Right kidney (tissue), 9 donors: ENCODE data around the gene DNAJB12.
A peak's percentile ranks its signal among the peaks of the same experiment; 100 is the strongest.
"Not testable (repeated sequence)": the region's sequence is repeated elsewhere in the genome, so short reads cannot be mapped to it uniquely, and the experiment has no call there.

Experiments used
- DNase-seq: peaks from one replicate; pipeline ENCODE4 v3.0.0-alpha.2; 2016
- long read RNA-seq, 8 donors: transcript quantifications; one replicate each; lab custom pipeline, GENCODE V29; 2026

DNAJB12 gene
- long read RNA-seq, donor 1, full-length matches to known transcripts = 13 of 19 reads
- long read RNA-seq, donor 1, partial matches to known transcripts = 6 of 19 reads
- long read RNA-seq, donor 1, other reads (novel, unspliced or antisense) = 0 of 19 reads
- long read RNA-seq, donor 2, full-length matches to known transcripts = 9 of 9 reads
- long read RNA-seq, donor 2, partial matches to known transcripts = 0 of 9 reads
- long read RNA-seq, donor 2, other reads (novel, unspliced or antisense) = 0 of 9 reads
- long read RNA-seq, donor 3, full-length matches to known transcripts = 4 of 10 reads
- long read RNA-seq, donor 3, partial matches to known transcripts = 6 of 10 reads
- long read RNA-seq, donor 3, other reads (novel, unspliced or antisense) = 0 of 10 reads
- long read RNA-seq, donor 4, full-length matches to known transcripts = 11 of 16 reads
- long read RNA-seq, donor 4, partial matches to known transcripts = 5 of 16 reads
- long read RNA-seq, donor 4, other reads (novel, unspliced or antisense) = 0 of 16 reads
- long read RNA-seq, donor 5, full-length matches to known transcripts = 11 of 11 reads
- long read RNA-seq, donor 5, partial matches to known transcripts = 0 of 11 reads
- long read RNA-seq, donor 5, other reads (novel, unspliced or antisense) = 0 of 11 reads
- long read RNA-seq, donor 6, full-length matches to known transcripts = 10 of 16 reads
- long read RNA-seq, donor 6, partial matches to known transcripts = 6 of 16 reads
- long read RNA-seq, donor 6, other reads (novel, unspliced or antisense) = 0 of 16 reads
- long read RNA-seq, donor 7, full-length matches to known transcripts = 7 of 30 reads
- long read RNA-seq, donor 7, partial matches to known transcripts = 15 of 30 reads
- long read RNA-seq, donor 7, other reads (novel, unspliced or antisense) = 8 of 30 reads
- long read RNA-seq, donor 8, full-length matches to known transcripts = 12 of 12 reads
- long read RNA-seq, donor 8, partial matches to known transcripts = 0 of 12 reads
- long read RNA-seq, donor 8, other reads (novel, unspliced or antisense) = 0 of 12 reads

DNA sequence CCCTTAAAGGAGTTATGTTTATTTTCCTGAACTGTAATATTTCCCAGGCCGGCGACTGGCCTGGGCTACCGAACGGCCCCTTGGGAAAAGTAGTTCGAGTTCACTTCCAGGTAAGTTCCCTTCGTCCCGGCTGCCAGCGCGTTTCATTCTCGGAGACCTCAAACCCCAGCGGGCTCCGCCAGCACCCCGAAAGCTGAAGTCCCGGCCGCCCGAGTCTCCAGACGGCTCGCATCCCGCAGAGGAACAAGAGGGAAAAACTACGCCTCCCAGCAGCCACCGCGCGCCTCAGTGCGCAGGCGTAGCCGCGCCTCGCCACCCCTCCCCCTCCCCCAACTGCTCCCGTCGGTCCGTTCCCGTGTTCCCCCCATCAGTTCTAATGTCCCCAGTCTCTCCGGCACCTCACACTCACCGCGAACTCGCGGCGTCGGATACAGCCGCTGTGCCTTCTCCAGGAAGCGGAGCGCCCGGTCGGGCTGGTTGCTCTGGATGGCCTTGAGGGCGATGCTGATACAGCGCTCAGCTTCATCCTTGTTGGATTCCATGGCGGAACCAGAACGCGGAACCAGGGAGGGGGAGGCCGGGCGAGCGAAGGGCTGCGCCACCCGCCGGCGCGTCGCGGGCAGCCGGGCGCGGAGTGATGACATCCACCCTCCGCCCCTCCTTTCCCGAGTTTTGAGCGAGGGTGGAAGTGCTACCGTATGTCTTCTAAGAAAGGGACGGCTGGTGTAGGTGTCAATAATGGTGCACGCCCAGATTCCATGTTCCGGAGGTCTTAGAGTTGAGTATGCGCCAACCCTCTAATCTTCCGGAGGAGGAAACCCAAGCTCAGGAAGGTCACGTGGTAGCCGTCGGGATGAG is at the start of gene DNAJB12:
Gene DNAJB12 (minus strand): TSS at position 564 of the 858 bp plus-strand sequence. CDS start 22 bp downstream, at position 542.
- peak; percentile 99 for DNase-seq

DNA sequence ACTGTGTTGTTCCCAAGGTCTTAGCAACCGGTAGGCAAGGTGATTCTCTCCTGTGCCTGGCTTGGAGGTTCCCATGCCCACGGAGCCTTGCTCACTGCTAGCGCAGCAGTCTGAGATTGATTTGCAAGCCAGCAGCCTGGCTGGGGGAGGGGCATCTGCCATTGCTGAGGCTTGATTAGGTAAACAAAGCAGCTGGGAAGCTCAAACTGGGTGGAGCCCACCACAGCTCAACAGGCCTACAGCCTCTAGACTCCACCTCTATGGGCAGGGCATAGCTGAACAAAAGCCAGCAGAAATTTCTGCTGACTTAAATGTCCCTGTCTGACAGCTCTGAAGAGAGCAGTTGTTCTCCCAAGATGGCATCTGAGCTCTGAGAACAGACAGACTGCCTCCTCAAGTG is 40.9 kb upstream of the DNAJB12 start:
- DNase-seq = not testable (repeated sequence)

DNA sequence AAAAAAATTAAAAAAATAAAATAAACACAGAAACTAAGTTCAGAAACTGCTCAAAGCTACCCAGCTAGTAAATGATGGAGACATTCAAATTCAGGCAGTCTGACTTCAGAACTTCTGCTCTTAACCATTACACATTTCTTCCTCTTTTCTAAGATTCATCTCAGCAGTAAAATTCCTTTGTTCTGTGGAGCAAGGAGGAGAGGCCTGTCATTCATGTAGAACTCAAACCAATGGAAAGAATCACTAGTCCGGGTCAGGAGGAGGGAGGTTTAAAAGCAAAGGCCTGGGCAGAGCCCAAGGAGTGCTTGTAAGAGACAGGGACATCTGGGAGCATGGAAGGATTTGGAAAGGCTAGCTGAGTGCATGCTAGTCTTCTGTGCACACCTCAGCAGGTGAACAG is 37.9 kb upstream of the DNAJB12 start:
- DNase-seq = no peak

DNA sequence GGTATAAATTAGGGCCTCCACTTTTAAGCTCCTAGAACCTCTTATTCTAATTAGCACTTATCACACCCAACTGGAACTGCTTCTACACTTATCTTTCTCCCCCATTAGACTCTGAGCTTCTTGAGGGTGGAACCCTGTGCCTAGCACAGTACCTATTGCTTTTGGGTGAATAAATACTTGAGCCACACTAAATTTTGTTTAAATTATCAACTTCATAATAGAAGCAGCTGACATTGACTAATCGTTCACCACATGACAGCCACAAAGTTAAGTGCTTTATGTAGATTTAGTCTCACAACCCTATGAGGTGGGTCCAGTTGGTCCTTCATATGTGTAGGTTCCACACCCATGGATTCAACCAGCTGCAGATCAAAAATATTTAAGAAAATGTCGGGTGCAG is 36.0 kb upstream of the DNAJB12 start:
- no peak for DNase-seq

DNA sequence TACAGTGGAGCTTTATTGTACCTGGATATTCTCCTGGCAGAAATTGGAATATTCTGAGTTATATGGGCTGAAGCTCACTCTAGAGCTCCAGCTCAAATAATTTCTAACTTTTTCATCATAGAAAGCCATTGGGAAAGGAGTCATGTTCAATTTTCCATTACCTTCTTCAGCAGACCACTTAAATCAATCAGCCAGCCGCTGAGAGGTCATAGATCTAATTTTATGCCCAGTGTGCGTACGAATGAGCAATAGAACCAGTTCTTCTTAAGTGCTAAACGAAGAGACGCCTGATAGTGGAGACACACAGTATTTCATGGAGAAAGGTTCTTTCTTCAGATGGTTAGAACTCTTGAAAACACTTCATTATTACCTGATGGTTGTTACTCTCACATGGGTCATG is 35.0 kb upstream of the DNAJB12 start:
- DNase-seq = no peak

DNA sequence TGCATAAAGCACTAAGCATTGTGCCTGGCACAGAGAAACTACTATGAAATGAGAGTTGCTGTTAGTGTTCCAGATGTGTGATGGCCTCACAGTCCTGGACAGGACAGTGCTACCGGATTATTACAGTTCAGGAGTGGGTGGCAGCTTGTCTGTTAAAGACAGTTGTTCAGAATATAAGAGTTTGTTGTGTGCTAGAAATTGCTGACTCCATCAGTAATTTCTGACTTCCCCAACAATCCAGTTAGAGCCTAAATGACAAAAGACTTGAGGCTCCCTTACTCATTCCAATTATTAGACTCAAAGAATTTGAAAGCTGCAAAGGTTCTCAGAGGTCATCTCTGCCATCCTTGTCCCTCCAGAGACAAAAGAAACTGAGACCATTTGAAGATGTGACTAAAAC is 34.3 kb upstream of the DNAJB12 start:
- DNase-seq = no peak

DNA sequence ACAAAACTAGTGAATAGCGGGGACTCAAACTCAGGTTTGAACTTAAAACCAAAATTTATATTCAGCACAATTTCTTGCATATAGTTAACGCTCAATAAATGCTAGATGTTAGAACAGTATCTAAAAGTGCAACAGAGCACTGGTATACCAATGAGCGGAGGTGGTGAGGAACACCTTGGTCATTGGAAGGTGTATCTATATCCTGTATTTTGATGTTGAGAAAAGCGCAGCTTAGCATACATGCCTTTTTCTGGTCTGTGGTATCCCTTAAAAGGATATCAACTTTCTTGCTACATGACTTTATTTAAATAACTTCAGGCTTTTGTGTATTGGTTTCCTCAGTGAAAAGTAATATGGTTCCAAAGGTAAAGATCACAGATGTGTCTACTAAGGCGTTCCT is 33.3 kb upstream of the DNAJB12 start:
- DNase-seq = no peak

DNA sequence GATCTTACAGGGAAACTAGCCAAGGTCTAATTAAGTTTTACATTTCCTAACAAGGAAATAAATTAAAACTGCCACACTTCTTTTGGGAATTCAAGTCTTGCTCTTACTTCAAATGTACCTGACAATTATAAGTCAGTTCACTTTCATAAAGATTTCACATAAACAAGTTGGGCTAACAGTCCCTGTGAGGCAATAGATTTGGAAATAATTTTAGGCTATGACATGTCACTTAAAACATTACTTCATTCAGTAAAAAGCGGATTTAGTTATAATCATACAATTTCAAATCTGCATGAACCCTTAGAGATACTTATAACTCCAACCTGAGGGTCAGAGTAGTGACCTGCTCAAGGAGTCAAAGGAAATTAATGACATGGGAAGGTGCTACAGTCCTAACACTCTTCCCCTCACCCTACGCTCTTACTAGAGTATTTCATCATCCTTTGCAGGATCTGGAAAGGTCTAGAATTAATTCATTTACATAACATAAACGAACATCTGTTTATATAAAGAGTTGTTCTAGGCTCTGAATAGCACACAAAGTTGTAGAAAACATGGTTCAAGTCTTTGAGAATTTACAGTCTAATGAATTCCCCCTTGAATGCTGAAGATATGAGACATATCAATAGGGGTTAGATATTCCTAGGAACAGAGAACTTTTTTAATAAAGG is 32.3 kb upstream of the DNAJB12 start:
- DNase-seq = no peak

DNA sequence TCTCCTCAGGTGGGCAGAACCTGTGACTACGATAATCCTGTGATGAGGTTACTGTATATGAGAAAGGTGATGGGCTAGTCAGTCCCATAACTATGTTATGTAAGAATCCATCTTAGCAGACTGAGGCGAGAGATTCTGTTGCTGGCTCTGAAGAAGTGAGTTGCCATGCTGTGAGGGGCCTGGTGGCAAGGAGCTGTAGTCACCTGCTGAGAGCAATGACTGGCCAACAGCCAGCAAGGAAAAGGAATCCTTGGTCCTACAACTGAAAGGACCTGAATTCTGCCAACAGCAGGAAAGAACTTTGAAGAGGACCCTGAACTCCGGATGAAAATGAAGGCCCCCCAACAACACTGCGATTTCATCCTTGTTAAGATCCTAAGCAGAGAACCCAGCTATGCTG is 31.0 kb upstream of the DNAJB12 start:
- no peak for DNase-seq

DNA sequence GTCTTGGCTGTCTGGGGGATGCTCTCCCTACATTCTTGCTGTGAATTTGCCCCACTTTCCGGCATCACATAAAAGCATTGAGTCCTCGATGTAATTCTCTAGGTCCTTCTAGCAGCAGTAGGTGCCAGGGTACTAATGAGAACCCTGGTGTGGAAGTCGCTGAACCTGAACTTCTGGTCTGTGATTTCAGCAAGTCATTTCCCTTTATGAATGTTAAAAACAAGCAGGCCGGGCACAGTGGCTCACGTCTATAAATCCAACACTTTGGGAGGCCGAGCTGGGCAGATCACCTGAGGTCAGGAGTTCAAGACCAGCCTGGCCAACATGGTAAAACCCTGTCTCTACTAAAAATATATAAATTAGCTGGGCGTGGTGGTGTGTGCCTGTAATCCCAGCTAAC is 30.3 kb upstream of the DNAJB12 start:
- DNase-seq = not testable (repeated sequence)

DNA sequence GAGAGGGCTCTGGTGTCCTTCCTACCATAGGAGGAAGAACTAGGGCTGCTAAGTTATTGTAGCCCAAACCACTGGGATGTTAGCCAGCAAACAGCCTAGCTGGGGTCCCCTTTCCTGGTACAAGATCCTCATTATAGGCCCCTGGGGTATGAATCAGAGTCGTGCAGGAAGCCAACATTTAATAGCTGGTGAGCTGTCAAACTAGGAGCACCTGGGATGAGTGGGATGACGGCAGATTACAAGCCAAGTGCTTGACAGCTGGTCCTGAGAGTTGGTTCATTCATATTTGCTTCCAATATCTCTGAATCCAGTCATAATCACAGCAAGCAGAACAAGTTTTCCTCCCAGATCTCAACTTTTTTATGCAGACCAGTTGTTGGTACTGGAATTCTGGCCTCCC is 25.1 kb upstream of the DNAJB12 start:
- no peak for DNase-seq

DNA sequence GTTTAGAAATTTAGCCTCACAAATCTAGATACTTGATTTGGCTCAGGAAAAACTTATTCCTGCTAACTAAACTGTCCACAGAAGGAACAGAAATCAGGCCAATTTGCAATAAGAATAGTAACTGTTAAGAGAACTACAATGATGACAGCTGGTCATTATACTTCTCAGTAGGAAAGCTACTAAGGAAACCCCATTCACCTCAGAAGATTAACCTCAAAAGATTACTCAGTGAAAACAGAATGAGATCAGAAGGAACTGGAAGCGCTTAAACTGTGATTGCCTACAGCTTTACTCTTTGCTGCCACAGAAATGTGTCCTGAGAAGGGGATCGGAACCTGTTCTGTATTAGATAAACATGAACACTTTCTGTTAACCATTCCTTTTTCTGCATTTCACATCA is 24.3 kb upstream of the DNAJB12 start:
- no peak for DNase-seq

DNA sequence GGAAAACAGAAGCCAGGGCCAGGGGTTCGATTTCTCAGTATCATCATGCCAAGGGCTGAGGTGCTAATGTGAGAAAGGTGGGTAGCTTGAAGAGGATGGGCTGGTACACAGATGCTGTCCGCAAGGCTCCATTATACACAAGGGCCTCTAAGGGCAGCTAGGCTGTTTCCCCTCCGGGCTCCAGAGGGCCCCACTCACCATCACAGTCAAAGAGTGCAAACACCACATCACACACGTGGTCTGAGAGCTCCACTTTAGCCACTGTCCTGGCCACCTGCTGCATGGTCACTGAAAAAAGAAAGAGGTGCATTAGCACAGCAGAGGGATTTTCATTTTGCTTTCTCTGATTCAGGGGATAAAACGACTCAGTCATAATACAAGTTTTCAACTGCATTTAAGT is 20.9 kb upstream of the DNAJB12 start:
- DNase-seq = no peak

DNA sequence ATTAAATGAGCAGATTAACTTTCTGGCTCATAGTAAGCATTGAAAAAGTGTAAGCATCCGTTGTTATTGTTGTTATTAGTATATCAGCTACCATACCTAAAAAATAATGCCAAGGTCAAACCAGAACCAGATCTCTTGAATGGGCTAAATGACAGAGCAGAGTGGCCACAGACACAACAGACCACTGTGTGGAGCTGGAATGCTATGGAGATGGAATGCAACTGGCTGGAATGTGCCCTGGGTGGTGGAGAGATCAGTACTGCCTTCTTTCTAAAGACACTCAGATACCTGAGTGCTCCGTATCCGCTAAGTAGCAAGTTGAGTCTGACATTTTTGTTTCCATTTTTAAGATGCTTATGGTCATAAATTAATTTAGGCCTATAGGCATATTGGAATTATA is 20.5 kb upstream of the DNAJB12 start:
- no peak for DNase-seq

DNA sequence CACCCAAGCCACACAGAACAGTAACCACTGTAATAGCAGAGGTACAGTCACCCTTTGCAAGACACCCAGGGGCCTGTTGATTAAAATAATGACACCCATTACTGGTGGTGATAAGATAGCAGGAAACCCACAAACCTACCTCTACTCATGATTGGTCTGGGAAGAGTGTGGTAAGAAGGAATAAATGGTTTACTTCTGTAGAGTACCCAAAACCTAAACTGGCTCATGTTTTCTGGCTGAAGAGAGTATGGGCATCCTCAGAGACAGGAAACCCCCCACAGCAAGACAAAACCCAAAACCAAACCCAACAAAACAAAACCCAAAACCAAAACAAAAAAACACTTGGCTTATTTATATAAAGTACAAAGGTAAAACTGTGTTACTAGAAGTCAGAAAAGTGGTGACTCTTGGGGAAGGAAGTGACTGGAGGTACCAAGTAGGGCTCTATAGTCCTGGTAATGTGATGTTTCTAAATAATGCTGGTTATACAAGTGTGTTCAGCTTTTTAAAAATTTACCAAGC is 15.5 kb upstream of the DNAJB12 start:
- DNase-seq = no peak

DNA sequence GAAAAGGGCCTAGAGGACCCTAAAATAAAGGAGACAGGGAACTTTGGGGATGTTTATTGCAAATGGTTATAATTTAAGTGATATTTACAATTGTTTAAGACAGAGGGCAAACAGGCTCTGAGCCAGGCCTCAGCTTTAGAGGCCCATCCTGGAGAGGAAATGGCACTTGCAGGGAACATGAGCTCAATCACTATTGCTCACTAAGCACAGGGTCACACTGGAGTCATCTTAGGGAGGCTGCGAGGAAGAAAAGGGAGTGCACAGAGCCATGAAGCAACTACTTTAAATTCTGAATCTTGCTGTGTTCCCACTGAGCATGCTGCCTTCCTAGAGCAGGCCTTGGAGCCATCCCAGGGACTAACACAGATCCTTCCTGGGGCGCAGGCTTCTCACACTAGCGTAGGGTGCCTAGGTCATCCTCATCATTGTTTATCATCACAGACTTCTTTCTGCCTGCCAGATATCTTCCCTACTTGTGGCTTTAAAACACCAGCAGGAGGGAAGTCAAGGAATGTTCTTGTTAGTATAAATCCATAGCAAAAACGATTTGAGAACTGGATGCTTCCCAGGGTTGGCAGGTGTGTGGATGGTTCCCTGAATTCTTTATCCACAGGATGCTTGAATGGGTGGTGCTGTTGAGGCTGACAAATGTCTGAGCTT is 12.7 kb upstream of the DNAJB12 start:
- no peak for DNase-seq

DNA sequence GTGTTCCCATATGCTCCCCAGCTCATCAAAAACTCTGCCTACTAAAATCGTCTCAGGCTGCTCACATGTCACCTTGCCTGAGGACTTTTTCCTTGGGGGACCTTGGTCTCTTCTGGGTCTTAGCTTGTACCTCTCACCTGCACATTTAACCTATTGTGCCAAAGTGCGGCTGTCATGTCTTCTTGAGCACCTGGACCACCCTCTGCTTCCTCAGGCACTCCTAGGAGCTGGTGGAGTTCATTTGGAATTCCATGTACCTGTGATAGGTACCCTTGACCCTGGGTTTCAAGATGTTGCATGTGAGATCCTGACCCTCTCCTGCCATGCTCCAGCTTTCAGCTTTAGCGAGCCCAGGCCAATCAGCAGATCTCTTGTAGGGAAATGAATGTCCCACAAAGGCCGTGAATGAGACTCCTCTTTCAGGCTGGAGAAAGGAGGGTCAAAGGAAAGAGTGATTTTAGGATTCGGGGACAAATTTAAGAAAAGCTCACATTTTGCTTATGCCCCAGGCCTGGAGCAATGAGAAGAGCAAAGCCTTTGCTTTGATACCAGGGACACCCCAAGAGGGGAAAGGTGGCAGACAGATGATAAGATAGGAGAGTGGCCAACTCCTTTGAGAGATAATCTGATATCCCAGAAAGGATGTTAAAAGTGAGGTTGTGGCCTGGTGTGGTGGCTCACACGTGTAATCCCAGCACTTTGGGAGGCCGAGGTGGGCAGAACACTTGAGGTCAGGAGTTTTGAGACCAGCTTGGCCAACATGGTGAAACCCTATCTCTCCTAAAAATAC is 10.6 kb upstream of the DNAJB12 start:
- DNase-seq = no peak

DNA sequence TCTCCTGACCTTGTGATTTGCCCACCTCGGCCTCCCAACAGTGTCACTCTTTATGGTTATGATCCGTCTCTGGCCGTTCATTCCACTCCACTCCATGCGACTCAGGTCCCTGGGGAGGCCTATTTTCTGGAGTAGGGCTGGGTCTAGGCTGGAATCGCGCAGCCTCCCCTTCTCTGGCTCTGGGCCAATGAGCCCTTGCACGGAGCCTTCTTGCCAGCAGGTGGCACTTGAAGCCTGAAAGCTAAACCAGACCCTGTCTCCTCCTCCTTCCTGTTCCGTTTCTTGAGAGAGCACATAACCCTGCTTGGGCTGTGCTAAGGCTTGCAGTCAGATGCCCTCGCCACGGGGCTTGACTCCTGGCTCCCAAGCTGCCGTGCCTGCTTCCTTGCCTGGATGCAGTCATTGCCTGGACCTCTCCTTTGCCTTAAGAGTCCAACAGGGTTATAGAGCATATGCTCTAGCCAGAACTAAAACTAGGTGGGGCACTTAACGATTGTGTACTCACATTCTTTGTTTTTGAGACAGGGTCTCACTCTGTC is 9.6 kb upstream of the DNAJB12 start:
- DNase-seq = peak; percentile 78

DNA sequence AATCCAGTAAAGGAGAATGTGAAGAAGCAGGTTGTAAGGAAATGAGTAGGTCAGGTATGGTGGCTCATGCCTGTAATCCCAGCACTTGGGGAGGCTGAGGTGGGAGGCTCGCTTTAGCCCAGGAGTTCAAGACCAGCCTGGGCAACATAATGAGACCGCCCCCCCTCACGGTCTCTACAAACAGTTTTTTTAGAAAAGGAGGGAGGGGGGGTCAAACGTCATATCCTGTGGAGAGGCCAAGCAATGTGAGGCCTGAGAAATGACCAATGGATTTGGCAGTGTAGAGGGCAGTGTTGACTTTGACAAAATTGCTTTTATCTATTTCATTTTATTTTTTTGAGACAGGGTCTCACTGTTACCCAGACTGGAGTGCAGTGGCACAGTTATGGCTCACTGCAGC is 2.3 kb upstream of the DNAJB12 start:
- DNase-seq = no peak

DNA sequence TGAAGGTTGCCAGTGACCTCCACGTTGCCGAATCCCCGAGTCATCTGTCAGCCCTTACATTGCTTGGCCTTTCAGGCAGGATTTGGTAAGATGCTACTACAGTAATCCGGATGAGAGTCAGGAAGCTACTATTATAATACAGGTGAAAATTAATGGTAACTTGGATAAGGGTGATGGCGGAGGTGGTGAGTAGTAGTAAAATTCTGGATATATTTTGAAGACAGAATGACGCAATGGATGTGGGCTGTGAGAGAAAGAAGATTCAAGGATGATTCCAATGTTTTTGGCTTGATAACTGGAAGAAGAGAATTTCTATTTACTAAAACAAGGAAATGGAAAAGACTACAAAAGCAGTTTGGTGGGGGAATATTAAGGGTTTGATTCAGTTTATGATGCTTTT is 1.4 kb upstream of the DNAJB12 start:
- DNase-seq = no peak
